Stimulated activated CD8-positive, alpha-beta memory T cell treated with anti-CD3 and anti-CD28 coated beads, Interleukin-12 subunit alpha, Interleukin-12 subunit beta, amount 100 ng/mL, for 24 hours (primary cell): ENCODE data around the gene MAGEA2.
"Not testable (repeated sequence)": the region's sequence is repeated elsewhere in the genome, so short reads cannot be mapped to it uniquely, and the experiment has no call there.

ENCODE experiments used
- DNase-seq: peaks from one replicate; pipeline ENCODE4 v3.0.0-alpha.2; 2020; ENCODE audit errors: extremely low read depth

Gene MAGEA2

GRCh38 chrX:152706500-152706899 lies 47.1 kb downstream of the MAGEA2 start:
- not testable (repeated sequence) for DNase-seq

GRCh38 chrX:152700390-152700789 lies 53.3 kb downstream of the MAGEA2 start:
- not testable (repeated sequence) for DNase-seq
